ENCODE results near the gene PATL2. TPM values are rescaled to one million over a fixed set of nuclear protein-coding genes. Genes with fewer than 3 reads are reported as not detected.
A peak's percentile ranks its signal among the peaks of the same experiment; 100 is the strongest.
"Not testable (repeated sequence)": the region's sequence is repeated elsewhere in the genome, so short reads cannot be mapped to it uniquely, and the experiment has no call there.

The PATL2 gene
- total RNA-seq, 1 experiment from 2014 or later = 1.2 TPM

DNA sequence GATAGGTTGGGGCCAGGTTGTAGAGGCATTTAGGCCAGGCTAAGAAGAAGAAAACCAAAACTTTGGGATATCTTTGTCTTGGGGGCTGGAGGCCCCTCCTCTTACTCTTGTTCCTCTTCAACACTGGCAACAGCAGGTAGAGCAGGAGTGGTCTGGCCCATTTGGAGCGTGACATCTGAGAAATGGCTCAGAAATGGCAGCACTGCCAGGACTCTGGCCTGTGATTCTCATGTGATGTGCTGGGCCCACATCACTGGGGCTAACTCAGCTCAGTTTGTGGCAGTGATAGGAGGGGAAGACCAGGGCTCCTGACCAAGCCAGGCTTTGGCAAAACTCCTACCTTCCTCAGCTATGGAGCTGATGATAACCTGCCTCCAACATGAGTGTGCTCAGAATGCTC lies 18.5 kb downstream of the PATL2 start:
- no peak overlapping the region for H3K4me3 ChIP-seq (ENCODE audit: low read depth, low read length, poor library complexity, severe bottlenecking)
- no peak overlapping the region for H3K27ac ChIP-seq (ENCODE audit: low read depth, low read length, poor library complexity, severe bottlenecking)
- H3K4me1 ChIP-seq (ENCODE audit: insufficient read depth, low read length, poor library complexity, severe bottlenecking) = no peaks in the 10 kb centered on the region
- DNase-seq (ENCODE audit: low spot score) = no peak
- no peaks in the 10 kb centered on the region for H3K9me3 ChIP-seq (ENCODE audit: low read depth, low read length, poor library complexity, severe bottlenecking)
- ChIA-PET CTCF (no interaction called here), POLR2A (ENCODE audit: low non-redundant PET) (no interaction called here)
- no peak for TF ChIP-seq EZH2 (IDR thresholded peaks at IDR 0.05; ENCODE audit: borderline replicate concordance, low read depth, low read length, poor library complexity, severe bottlenecking)
- TF ChIP-seq, protein P1, sequence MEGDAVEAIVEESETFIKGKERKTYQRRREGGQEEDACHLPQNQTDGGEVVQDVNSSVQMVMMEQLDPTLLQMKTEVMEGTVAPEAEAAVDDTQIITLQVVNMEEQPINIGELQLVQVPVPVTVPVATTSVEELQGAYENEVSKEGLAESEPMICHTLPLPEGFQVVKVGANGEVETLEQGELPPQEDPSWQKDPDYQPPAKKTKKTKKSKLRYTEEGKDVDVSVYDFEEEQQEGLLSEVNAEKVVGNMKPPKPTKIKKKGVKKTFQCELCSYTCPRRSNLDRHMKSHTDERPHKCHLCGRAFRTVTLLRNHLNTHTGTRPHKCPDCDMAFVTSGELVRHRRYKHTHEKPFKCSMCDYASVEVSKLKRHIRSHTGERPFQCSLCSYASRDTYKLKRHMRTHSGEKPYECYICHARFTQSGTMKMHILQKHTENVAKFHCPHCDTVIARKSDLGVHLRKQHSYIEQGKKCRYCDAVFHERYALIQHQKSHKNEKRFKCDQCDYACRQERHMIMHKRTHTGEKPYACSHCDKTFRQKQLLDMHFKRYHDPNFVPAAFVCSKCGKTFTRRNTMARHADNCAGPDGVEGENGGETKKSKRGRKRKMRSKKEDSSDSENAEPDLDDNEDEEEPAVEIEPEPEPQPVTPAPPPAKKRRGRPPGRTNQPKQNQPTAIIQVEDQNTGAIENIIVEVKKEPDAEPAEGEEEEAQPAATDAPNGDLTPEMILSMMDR (conservative IDR thresholded peaks at IDR 0.05; ENCODE audit: low read depth, low read length) = no peak
- H3K36me3 ChIP-seq (ENCODE audit: insufficient read depth, low read length, poor library complexity, severe bottlenecking) = no peaks in the 10 kb centered on the region
- H3K27me3 ChIP-seq (replicated peaks; ENCODE audit: insufficient read depth, low read depth, low read length, poor library complexity) = no peaks in the 10 kb centered on the region
- no TSS peak for BruUV-seq (replicated peaks)
- intact Hi-C loops (cut with micrococcal nuclease; ENCODE audit: unreplicated experiment) = no loop called here

DNA sequence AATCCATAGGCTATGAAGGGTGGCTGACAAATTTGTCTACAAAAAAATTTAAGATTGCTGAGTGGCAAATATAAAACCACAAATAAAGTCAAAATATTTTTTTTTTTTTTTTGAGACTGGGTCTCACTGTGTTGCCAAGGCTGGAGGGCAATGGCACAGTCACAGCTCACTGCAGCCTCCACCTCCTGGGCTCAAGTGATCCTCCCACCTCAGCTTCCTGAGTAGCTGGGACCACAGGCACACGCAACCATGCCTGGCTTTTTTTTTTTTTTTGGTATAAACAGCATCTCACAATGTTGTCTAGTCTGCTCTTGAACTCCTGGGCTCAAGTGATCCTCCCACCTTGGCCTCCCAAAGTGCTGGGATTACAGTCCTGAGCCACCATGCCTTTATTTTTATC lies 20.9 kb downstream of the PATL2 start:
- intact Hi-C loops (cut with micrococcal nuclease; ENCODE audit: unreplicated experiment); H3K27me3 ChIP-seq (replicated peaks; ENCODE audit: insufficient read depth, low read depth, low read length, poor library complexity); CTCF ChIA-PET; POLR2A ChIA-PET (ENCODE audit: low non-redundant PET); H3K4me3 ChIP-seq (ENCODE audit: low read depth, low read length, poor library complexity, severe bottlenecking); DNase-seq (ENCODE audit: low spot score); BruUV-seq (replicated peaks); H3K27ac ChIP-seq (ENCODE audit: low read depth, low read length, poor library complexity, severe bottlenecking); H3K9me3 ChIP-seq (ENCODE audit: low read depth, low read length, poor library complexity, severe bottlenecking); H3K36me3 ChIP-seq (ENCODE audit: insufficient read depth, low read length, poor library complexity, severe bottlenecking); H3K4me1 ChIP-seq (ENCODE audit: insufficient read depth, low read length, poor library complexity, severe bottlenecking): not testable (repeated sequence)

DNA sequence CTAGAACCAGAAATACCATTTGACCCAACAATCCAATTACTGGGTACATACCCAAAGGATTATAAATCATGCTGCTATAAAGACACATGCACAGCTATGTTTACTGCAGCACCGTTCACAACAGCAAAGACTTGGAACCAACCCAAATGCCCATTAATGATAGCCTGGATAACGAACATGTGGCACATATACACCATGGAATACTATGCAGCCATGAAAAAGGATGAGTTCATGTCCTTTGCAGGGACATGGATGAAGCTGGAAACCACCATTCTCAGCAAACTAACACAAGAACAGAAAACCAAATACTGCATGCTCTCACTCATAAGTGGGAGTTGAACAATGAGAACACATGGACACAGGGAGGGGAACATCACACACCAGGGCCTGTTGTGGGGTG lies 21.8 kb downstream of the PATL2 start:
- DNase-seq (ENCODE audit: low spot score); CTCF ChIA-PET: not testable (repeated sequence)

DNA sequence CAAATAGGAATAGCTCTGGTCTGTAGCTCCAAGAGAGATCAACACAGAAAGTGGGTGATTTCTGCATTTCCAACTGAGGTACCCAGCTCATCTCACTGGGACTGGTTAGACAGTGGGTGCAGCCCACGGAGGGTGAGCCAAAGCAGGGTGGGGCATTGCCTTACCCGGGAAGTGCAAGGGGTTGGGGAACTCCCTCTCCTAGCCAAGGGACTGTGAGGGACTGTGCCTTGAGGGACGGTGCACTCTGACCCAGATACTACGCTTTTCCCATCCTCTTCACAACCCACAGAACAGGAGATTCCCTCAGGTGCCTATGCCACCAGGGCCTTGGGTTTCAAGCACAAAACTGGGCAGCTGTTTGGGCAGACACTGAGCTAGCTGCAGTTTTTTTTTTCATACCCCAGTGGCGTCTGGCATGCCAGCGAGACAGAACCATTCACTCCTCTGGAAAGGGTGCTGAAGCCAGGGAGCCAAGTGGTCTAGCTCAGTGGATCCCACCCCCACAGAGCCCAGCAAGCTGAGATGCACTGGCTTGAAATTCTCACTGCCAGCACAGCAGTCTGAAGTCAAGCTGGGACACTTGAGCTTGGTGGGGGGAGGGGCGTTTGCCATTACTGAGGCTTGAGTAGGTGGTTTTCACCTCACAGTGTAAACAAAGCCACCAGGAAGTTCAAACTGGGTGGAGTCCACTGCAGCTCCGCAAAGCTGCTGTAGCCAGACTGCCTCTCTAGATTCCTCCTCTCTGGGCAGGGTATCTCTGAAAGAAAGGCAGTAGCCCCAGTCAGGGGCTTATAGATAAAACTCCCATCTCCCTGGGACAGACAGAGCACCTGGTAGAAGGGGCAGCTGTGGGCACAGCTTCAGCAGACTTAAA lies 28.1 kb downstream of the PATL2 start:
- H3K4me1 ChIP-seq (ENCODE audit: insufficient read depth, low read length, poor library complexity, severe bottlenecking); H3K4me3 ChIP-seq (ENCODE audit: low read depth, low read length, poor library complexity, severe bottlenecking); H3K27me3 ChIP-seq (replicated peaks; ENCODE audit: insufficient read depth, low read depth, low read length, poor library complexity); POLR2A ChIA-PET (ENCODE audit: low non-redundant PET); H3K36me3 ChIP-seq (ENCODE audit: insufficient read depth, low read length, poor library complexity, severe bottlenecking); intact Hi-C loops (cut with micrococcal nuclease; ENCODE audit: unreplicated experiment); H3K9me3 ChIP-seq (ENCODE audit: low read depth, low read length, poor library complexity, severe bottlenecking); BruUV-seq (replicated peaks); H3K27ac ChIP-seq (ENCODE audit: low read depth, low read length, poor library complexity, severe bottlenecking); CTCF ChIA-PET: not testable (repeated sequence)
- DNase-seq (ENCODE audit: low spot score) = peak; percentile 18

More for the DNA sequence above, 21.8 kb downstream of the PATL2 start:
- H3K27ac ChIP-seq (ENCODE audit: low read depth, low read length, poor library complexity, severe bottlenecking); H3K36me3 ChIP-seq (ENCODE audit: insufficient read depth, low read length, poor library complexity, severe bottlenecking); H3K27me3 ChIP-seq (replicated peaks; ENCODE audit: insufficient read depth, low read depth, low read length, poor library complexity); intact Hi-C loops (cut with micrococcal nuclease; ENCODE audit: unreplicated experiment); POLR2A ChIA-PET (ENCODE audit: low non-redundant PET); H3K9me3 ChIP-seq (ENCODE audit: low read depth, low read length, poor library complexity, severe bottlenecking); H3K4me3 ChIP-seq (ENCODE audit: low read depth, low read length, poor library complexity, severe bottlenecking); BruUV-seq (replicated peaks); H3K4me1 ChIP-seq (ENCODE audit: insufficient read depth, low read length, poor library complexity, severe bottlenecking): not testable (repeated sequence)
